GM19324 (cell line): ENCODE measurements around the gene ARID5A.
A peak's percentile ranks its signal among the peaks of the same experiment; 100 is the strongest.

Experiments
- ATAC-seq: cut with Tn5 transposase; IDR thresholded peaks from one replicate; pipeline ENCODE4 v1.9.1; 2021; ENCODE audit warnings: mild to moderate bottlenecking, moderate library complexity; ENCODE audit not compliant: unreplicated experiment, low FRiP score

ARID5A gene

DNA sequence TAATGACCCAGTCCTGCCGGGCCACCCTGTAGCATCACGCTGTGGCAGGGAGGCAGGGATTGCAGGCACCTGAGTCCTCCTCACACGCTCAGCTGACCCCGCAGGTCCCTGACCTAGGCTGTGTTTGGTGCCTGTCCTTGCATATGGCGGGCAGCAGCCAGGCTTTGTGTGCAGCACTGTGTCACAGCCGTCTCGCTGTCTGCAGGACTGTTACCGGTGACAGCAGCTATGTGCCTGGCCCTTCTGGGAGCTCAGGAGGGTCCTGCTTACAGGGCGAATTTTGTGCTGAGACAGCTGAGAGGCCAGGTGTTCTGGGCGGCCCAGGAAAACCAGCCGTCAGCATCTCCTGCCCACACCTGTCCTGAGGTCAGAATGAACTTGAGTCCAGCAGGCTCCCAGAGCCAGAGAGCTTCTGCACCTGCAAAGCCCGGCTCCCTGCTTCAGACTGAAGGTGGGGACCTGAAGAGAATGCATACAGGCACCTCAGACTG lies 10.4 kb upstream of the ARID5A start:
- no peak for ATAC-seq

GRCh38 chr2:96526615-96527285 lies 9.8 kb upstream of the ARID5A start:
- no peak for ATAC-seq

GRCh38 chr2:96527286-96528005 lies 9.1 kb upstream of the ARID5A start:
- no peak for ATAC-seq

GRCh38 chr2:96528006-96528699 lies 8.4 kb upstream of the ARID5A start:
- ATAC-seq = no peak

DNA sequence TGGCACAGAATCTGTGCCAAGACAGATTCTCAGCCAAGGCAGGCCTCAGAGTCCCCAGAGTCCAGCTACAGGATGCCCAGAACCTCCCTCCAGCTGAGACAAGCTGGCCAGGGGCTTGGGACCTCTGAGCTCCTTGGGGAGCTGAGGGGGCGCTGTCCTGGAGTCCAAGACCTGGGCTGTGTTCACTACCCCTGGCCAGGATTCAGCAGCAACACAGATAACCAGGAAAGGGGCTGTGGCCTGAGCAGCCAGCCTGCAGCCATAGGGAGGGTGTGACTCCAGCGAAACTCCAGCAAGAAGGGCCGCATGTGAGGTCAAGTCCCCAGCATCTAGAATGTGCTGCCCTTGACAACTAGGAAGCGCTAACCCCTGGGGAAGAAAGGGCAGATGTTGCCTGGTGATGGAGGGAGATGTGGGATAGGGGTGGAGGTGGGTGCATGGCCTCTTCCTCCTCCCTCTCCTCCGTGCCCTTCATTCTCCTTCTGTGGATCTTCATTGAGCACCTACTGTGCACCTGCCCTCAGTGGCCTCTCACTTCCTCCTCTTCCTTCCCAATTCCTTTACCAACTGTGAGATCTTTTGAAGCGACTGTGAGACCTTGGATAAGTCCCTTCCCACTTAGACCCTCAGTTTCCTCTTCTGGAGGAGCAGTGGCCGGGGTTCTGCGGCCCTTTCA lies 7.7 kb upstream of the ARID5A start:
- no peak for ATAC-seq

GRCh38 chr2:96529376-96530143 lies 7.0 kb upstream of the ARID5A start:
- ATAC-seq = no peak

GRCh38 chr2:96530144-96530430 lies 6.5 kb upstream of the ARID5A start:
- ATAC-seq = no peak

GRCh38 chr2:96530474-96531357 lies 5.8 kb upstream of the ARID5A start:
- no peak for ATAC-seq

DNA sequence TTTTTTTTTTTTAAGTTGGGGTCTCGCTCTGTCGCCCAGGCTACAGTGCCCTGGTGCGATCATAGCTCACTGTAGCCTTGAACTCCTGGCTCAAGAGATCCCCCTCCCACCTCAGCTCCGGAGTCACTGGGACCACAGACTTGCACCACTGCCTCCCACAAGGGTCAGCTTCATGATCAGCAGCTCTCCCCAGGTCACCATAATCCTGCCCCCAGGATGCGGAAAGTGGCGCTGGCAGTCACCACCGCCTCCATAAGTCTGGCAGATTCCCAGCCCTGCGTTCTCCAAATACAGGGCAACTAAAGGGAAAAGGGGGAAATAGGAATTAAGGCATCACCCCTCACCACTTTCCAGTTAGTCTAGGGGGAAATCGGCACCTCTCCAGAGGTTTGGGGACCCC lies 5.2 kb upstream of the ARID5A start:
- ATAC-seq = no peak

GRCh38 chr2:96531872-96532505 lies 4.6 kb upstream of the ARID5A start:
- ATAC-seq = no peak

GRCh38 chr2:96532641-96533291 lies 3.8 kb upstream of the ARID5A start:
- ATAC-seq = no peak

DNA sequence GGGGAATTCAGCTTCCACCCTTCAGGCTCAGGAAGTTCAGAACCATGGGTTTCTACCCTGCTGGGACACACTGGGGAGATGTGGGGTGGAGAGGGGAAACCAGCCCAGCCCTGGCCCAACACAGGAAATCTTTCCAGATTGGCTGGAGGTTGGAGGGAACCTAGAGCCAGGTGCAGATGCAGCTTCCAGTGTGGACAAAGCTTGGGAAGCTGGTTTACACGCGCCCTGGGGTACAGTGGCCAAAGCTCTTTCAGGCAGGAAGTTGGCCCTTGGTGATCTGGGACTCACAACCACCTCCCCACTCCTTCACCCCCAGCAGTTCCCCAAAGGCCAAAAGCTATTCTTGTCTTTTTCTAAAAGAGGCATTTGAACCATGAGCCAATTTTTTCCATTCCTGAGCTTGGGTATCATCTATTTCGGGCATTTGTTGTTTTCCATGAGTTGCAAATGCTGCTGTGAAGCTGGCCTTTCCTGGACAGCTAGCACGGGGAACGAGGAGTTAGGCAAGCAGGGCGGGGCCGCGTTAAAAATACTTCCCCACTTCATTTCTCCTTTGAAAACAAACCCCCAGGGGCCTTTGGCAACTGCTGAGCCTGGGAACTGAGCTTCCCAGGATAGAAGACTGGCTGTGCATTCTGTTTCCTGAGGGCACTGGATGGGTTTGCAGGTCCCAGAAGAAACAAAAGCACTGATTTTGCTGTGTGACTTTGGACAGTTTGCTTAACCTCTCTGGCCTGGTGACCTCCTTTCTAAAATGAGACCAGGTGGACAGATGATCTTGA lies 3.1 kb upstream of the ARID5A start:
- ATAC-seq = no peak

- no peak for ATAC-seq
These were observed 2.4 kb upstream of the ARID5A start for GRCh38 chr2:96534141-96534540.

DNA sequence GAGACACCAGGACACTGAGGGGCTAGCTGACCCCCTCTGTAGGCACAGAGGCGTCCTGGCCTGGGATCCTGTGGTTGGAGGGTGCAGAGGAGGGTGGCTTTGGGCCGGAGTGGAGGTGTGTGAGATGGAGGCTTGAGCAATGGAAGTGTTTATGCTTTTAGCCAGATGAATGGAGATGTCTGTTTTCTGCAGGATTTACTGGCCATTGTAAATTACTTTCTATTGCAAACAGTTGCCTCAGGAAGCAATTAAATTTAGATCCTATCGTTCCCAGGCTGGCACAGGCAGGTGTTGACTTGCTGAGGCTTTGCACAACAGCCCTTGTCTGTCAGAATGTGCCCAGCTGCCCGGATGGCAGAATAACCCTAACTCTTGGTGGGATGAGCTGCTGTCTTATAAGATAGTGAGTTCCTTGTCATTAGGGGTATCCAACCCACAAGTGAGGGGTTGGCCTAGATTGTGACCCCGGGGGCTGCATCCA lies 1.8 kb upstream of the ARID5A start:
- ATAC-seq = no peak

DNA sequence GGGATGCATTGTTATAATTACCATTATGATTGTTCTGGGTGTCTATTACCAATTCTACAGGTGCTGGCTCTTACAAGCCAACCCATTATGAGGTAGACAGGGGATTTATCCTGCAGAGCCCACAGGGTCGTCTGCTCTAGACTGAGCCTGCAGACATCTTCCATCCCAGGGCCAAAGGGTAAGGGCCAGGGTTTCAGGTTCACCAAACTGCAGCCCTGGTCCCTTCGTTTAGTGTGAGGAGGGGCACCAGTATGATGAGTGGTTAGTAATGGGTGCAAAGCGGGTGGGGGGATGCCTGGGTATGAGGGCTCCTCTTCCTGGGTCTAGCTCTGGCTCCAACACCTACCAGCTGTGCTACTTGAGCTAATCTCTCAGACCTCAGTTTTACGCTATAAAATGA lies 1.2 kb upstream of the ARID5A start:
- ATAC-seq = no peak

- peak; percentile 52 for ATAC-seq
These were observed 648 bp downstream of the ARID5A start for GRCh38 chr2:96537066-96537733.
